BE2C (cell line): ENCODE data around the gene LRRC4C.

ENCODE experiments used
- DNase-seq: peaks from one replicate; pipeline ENCODE4 v3.0.0-alpha.2; 2020
- H3K27me3 ChIP-seq: fragments of 250-450 bp; sonication (Bioruptor Pico); 2 replicates; pipeline ENCODE4 v1.5.1; 2020; ENCODE audit warnings: mild to moderate bottlenecking
- H3K36me3 ChIP-seq: fragments of 250-450 bp; sonication (Bioruptor Pico); 2 replicates; pipeline ENCODE4 v1.5.1; 2020; ENCODE audit warnings: mild to moderate bottlenecking
- H3K4me1 ChIP-seq: fragments of 250-450 bp; sonication (Bioruptor Pico); 2 replicates; pipeline ENCODE4 v1.5.1; 2020
- H3K4me3 ChIP-seq: 2 replicates; pipeline ENCODE4 v1.5.1; 2011; ENCODE audit warnings: low read depth, low read length
- H3K9me3 ChIP-seq: fragments of 250-450 bp; sonication (Bioruptor Pico); 2 replicates; pipeline ENCODE4 v1.5.1; 2020
- CTCF ChIP-seq: IDR thresholded peaks from 2 replicates; pipeline ENCODE4 v1.5.1; 2012; ENCODE audit warnings: mild to moderate bottlenecking, low read depth, low read length

The LRRC4C gene

GRCh38 chr11:41457216-41458014 lies 2.0 kb downstream of the LRRC4C start:
- Histone ChIP-seq H3K4me3 (no peak overlapping the region), H3K27me3 (no peaks in the 10 kb centered on the region), H3K9me3 (no peaks in the 10 kb centered on the region), H3K36me3 (no peaks in the 10 kb centered on the region), H3K4me1 (no peaks in the 10 kb centered on the region)
- DNase-seq, result no peak
- TF ChIP-seq CTCF, result no peak

- Histone ChIP-seq H3K36me3 (no peaks in the 10 kb centered on the region), H3K27me3 (no peaks in the 10 kb centered on the region)
- no peak for TF ChIP-seq CTCF
Observed at GRCh38 chr11:41456269-41456668, 3.2 kb downstream of the LRRC4C start.

GRCh38 chr11:41451011-41451410 lies 8.4 kb downstream of the LRRC4C start:
- H3K4me3 ChIP-seq, result no peak overlapping the region
- TF ChIP-seq CTCF, result no peak
- no peaks in the 10 kb centered on the region for H3K4me1 ChIP-seq
- no peaks in the 10 kb centered on the region for H3K36me3 ChIP-seq
- H3K27me3 ChIP-seq, result no peaks in the 10 kb centered on the region
- no peak for DNase-seq
- H3K9me3 ChIP-seq, result no peaks in the 10 kb centered on the region

More at GRCh38 chr11:41456269-41456668, 3.2 kb downstream of the LRRC4C start:
- Histone ChIP-seq H3K9me3 (no peaks in the 10 kb centered on the region), H3K4me1 (no peaks in the 10 kb centered on the region), H3K4me3 (no peak overlapping the region)
- no peak for DNase-seq

- Histone ChIP-seq H3K4me1 (no peaks in the 10 kb centered on the region), H3K4me3 (no peak overlapping the region), H3K27me3 (no peaks in the 10 kb centered on the region), H3K36me3 (no peaks in the 10 kb centered on the region), H3K9me3 (no peaks in the 10 kb centered on the region)
- TF ChIP-seq CTCF, result no peak
- DNase-seq, result no peak
Observed at GRCh38 chr11:41449483-41450050, 9.9 kb downstream of the LRRC4C start.

GRCh38 chr11:41446566-41446965 lies 12.9 kb downstream of the LRRC4C start:
- Histone ChIP-seq H3K4me1 (no peaks in the 10 kb centered on the region), H3K4me3 (no peak overlapping the region), H3K27me3 (no peaks in the 10 kb centered on the region), H3K36me3 (no peaks in the 10 kb centered on the region), H3K9me3 (no peaks in the 10 kb centered on the region)
- no peak for TF ChIP-seq CTCF
- DNase-seq, result no peak

- H3K4me3 ChIP-seq, result no peak overlapping the region
- no peaks in the 10 kb centered on the region for H3K27me3 ChIP-seq
- H3K36me3 ChIP-seq, result no peaks in the 10 kb centered on the region
- TF ChIP-seq CTCF, result no peak
- DNase-seq, result no peak
- no peaks in the 10 kb centered on the region for H3K9me3 ChIP-seq
- H3K4me1 ChIP-seq, result no peaks in the 10 kb centered on the region
Observed at GRCh38 chr11:41446107-41446506, 13.3 kb downstream of the LRRC4C start.
